Endothelial cell of umbilical vein (primary cell): Measurements from ENCODE around the gene GLYAT. TPM values are rescaled to one million over a fixed set of nuclear protein-coding genes. Genes with fewer than 3 reads are reported as not detected.

Experiments used
- BruUV-seq: library from RNA; stranded (reverse); fragments of 400-500 nt; replicated peaks from 2 replicates; lab custom pipeline; 2021; lab: Mats Ljungman, UMichigan
- CTCF ChIA-PET: fragments of 300-600, 350-600 bp; sonication (Branson Sonifier 250); formaldehyde crosslinking; loops from one replicate; lab custom pipeline; 2021; ENCODE audit warnings: antibody characterized with exemption, inconsistent platforms; lab: Charles Lee
- POLR2A ChIA-PET: fragments of 300-600, 350-600 bp; sonication (Branson Sonifier 250); formaldehyde crosslinking; loops from one replicate; lab custom pipeline; 2021; ENCODE audit warnings: antibody characterized with exemption, inconsistent platforms; lab: Charles Lee
- DNase-seq: peaks from one replicate; pipeline ENCODE4 v3.0.0-alpha.2; 2011; ENCODE audit warnings: low read depth, low spot score
- FAIRE-seq: peaks from 2 replicates; lab custom pipeline; 2011; peaks lifted over from hg19 to GRCh38; lab: Jason Lieb, UNC
- H2AFZ ChIP-seq: 2 replicates; pipeline ENCODE4 v1.6.0; 2012; ENCODE audit warnings: low read depth, low read length, control low read depth, inconsistent platforms
- H3K27ac ChIP-seq: 2 replicates; pipeline ENCODE4 v1.5.1; 2011; ENCODE audit warnings: low read depth, mild to moderate bottlenecking, control low read depth, low read length, moderate library complexity; ENCODE audit not compliant: insufficient read depth
- H3K27me3 ChIP-seq, 2 experiments: 2 replicates each; pipeline versions ENCODE4 v1.6.0 to v1.6.1; 2011; ENCODE audit warnings: low read length in 2 of 2, mixed read lengths in 1 of 2; ENCODE audit not compliant: control insufficient read depth in 2 of 2, insufficient read depth in 2 of 2
- H3K36me3 ChIP-seq, 2 experiments: 2 replicates in 1 of 2; 3 replicates in 1 of 2; pipeline ENCODE4 v1.5.1; 2011; ENCODE audit warnings: low read length in 2 of 2, mild to moderate bottlenecking in 1 of 2, moderate library complexity in 1 of 2; ENCODE audit not compliant: control insufficient read depth in 2 of 2, insufficient read depth in 2 of 2; ENCODE audit errors: extremely low read depth in 1 of 2
- H3K4me1 ChIP-seq: 3 replicates; pipeline ENCODE4 v1.5.1; 2011; ENCODE audit warnings: mild to moderate bottlenecking, low read length; ENCODE audit not compliant: control insufficient read depth, insufficient read depth; ENCODE audit errors: extremely low read depth
- H3K4me2 ChIP-seq: 2 replicates; pipeline ENCODE4 v1.6.1; 2011; ENCODE audit warnings: low read length, control low read depth, mixed read lengths; ENCODE audit not compliant: insufficient read depth
- H3K4me3 ChIP-seq, 3 experiments: fragments of 200-600 bp in 1 of 3; sonication (generic), shearing (Covaris generic) in 1 of 3; replicated peaks in 1 of 3; 2 replicates each; pipeline ENCODE4 v1.5.1; 2011 to 2016; ENCODE audit warnings: control low read depth in 3 of 3, low read length in 3 of 3, mild to moderate bottlenecking in 2 of 3, inconsistent platforms in 1 of 3, low read depth in 1 of 3, moderate library complexity in 1 of 3; ENCODE audit not compliant: insufficient read depth in 1 of 3
- H3K79me2 ChIP-seq: 2 replicates; pipeline ENCODE4 v1.6.0; 2012; ENCODE audit warnings: low read length, inconsistent platforms; ENCODE audit not compliant: control insufficient read depth, insufficient read depth
- H3K9ac ChIP-seq: replicated peaks from 2 replicates; pipeline ENCODE3; 2011; ENCODE audit warnings: low read length, control low read depth; ENCODE audit not compliant: insufficient read depth; ENCODE audit errors: extremely low read depth
- H3K9me1 ChIP-seq: replicated peaks from 3 replicates; pipeline ENCODE4 v1.6.0; 2011; ENCODE audit warnings: mild to moderate bottlenecking, low read length; ENCODE audit not compliant: control insufficient read depth, insufficient read depth; ENCODE audit errors: extremely low read depth
- H3K9me3 ChIP-seq: replicated peaks from 2 replicates; pipeline ENCODE4 v1.5.1; 2012; ENCODE audit warnings: low read length, inconsistent platforms; ENCODE audit not compliant: control insufficient read depth, insufficient read depth
- H4K20me1 ChIP-seq: replicated peaks from 2 replicates; pipeline ENCODE3; 2011; ENCODE audit warnings: mild to moderate bottlenecking, low read length; ENCODE audit not compliant: control insufficient read depth, insufficient read depth; ENCODE audit errors: extremely low read depth
- EZH2 ChIP-seq: IDR thresholded peaks from 2 replicates; pipeline ENCODE4 v1.6.1; 2012; ENCODE audit warnings: borderline replicate concordance, low read depth, mild to moderate bottlenecking, moderate library complexity, low read length, inconsistent platforms; ENCODE audit not compliant: severe bottlenecking
- FOS ChIP-seq: IDR thresholded peaks from 2 replicates; pipeline ENCODE4 v1.6.1; 2011; ENCODE audit warnings: mild to moderate bottlenecking, low read length, moderate library complexity, borderline replicate concordance; ENCODE audit not compliant: insufficient read depth
- GATA2 ChIP-seq: IDR thresholded peaks from 2 replicates; pipeline ENCODE4 v1.7.0; 2011; ENCODE audit warnings: low read depth, mild to moderate bottlenecking, moderate library complexity, mixed read lengths, low read length; ENCODE audit not compliant: insufficient read length, insufficient read depth
- JUN ChIP-seq: IDR thresholded peaks from 2 replicates; pipeline ENCODE4 v1.6.1; 2011; ENCODE audit warnings: borderline replicate concordance, low read depth; ENCODE audit not compliant: insufficient read length, insufficient read depth
- MYC ChIP-seq: IDR thresholded peaks from one replicate; pipeline ENCODE4 v1.6.1; 2011; ENCODE audit warnings: mild to moderate bottlenecking, low read depth, low read length
- POLR2A ChIP-seq: IDR thresholded peaks from 2 replicates; pipeline ENCODE4 v1.6.1; 2012; ENCODE audit warnings: low read depth, mild to moderate bottlenecking, control low read depth, low read length
- POLR2AphosphoS5 ChIP-seq: IDR thresholded peaks from 2 replicates; pipeline ENCODE4 v1.6.1; 2012; ENCODE audit warnings: low read depth, mild to moderate bottlenecking, control low read depth, low read length, moderate library complexity; ENCODE audit not compliant: insufficient read depth
- dilution Hi-C: fragments of 300-500 bp; cut with MboI; formaldehyde crosslinking; loops from one replicate; pipeline ENCODE4 v1.15.0; 2019; ENCODE audit warnings: low sequenced_read_pairs; ENCODE audit not compliant: extremely low pct_ligation_motif_present
- intact Hi-C: fragments of 100-400 bp; cut with micrococcal nuclease; formaldehyde crosslinking; loops from one replicate; pipeline ENCODE4 v1.10.0; 2022
- polyA plus RNA-seq, 4 experiments: library from polyadenylated mRNA; depleted of rRNA in 3 of 4; stranded (reverse) in 3 of 4; unstranded in 1 of 4; fragments of >200 nt; gene quantifications; 2 replicates each; pipeline versions ENCODE4 v1.2.1 to v1.2.3, GENCODE V29; 2011 to 2012; ENCODE audit warnings: missing spikeins in 1 of 4
- total RNA-seq: library from RNA; stranded (reverse); gene quantifications from 2 replicates; pipeline ENCODE4 v1.2.3, GENCODE V29; 2021
- TF ChIP-seq, protein P1 (sequence below), 2 donors: IDR thresholded peaks; 1 replicate in 1 of 2; 2 replicates in 1 of 2; pipeline ENCODE4 v1.5.1; 2011; ENCODE audit warnings: low read length in 2 of 2, mild to moderate bottlenecking in 2 of 2, moderate library complexity in 2 of 2, control low read depth in 1 of 2, inconsistent platforms in 1 of 2, low read depth in 1 of 2; ENCODE audit not compliant: insufficient read depth in 1 of 2; ENCODE audit errors: extremely low read depth in 1 of 2
- TF ChIP-seq, protein P2 (sequence below): IDR thresholded peaks from 2 replicates; pipeline ENCODE4 v1.6.1; 2011; ENCODE audit not compliant: insufficient read depth, insufficient read length

Gene GLYAT
- total and polyA plus RNA-seq, 2 donors (not counting 3 experiments of a cell fraction or from before 2014, with no cell fraction given): not detected

DNA sequence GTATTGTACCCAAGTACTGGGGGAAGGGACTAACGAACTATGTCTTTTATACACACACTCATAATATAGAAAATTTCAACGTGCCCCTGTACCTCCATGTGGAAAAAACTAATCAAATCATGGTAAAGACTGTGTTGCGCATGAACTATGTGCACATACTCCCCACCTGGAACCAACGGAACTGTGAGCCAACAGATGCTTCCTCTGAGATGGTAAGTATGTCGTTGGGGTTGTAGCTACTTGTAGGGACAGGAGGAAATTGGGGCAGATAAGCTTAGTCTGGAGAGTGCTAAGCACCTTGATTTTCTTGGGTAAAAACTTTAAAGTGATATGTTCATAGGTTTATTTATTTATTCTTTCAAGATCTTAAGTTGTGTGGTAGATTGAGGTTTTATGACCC, 40.1 kb downstream of the GLYAT start:
- intact Hi-C loops (no loop called here), dilution Hi-C loops (no loop called here)
- Histone ChIP-seq H3K4me1 (no peaks in the 10 kb centered on the region), H3K27me3 (no peaks in the 10 kb centered on the region), H3K9me1 (no peaks in the 10 kb centered on the region), H3K4me3 (no peak overlapping the region), H3K9ac (no peak overlapping the region), H3K4me2 (no peak overlapping the region), H3K27ac (no peak overlapping the region), H3K9me3 (no peaks in the 10 kb centered on the region), H3K36me3 (no peaks in the 10 kb centered on the region), H3K79me2 (no peaks in the 10 kb centered on the region), H4K20me1 (no peaks in the 10 kb centered on the region), H2AFZ (no peak overlapping the region)
- TF ChIP-seq FOS (no peak), POLR2A (no peak), GATA2 (no peak), MYC (no peak), EZH2 (no peak), POLR2AphosphoS5 (no peak), JUN (no peak)
- TF ChIP-seq, protein P1, sequence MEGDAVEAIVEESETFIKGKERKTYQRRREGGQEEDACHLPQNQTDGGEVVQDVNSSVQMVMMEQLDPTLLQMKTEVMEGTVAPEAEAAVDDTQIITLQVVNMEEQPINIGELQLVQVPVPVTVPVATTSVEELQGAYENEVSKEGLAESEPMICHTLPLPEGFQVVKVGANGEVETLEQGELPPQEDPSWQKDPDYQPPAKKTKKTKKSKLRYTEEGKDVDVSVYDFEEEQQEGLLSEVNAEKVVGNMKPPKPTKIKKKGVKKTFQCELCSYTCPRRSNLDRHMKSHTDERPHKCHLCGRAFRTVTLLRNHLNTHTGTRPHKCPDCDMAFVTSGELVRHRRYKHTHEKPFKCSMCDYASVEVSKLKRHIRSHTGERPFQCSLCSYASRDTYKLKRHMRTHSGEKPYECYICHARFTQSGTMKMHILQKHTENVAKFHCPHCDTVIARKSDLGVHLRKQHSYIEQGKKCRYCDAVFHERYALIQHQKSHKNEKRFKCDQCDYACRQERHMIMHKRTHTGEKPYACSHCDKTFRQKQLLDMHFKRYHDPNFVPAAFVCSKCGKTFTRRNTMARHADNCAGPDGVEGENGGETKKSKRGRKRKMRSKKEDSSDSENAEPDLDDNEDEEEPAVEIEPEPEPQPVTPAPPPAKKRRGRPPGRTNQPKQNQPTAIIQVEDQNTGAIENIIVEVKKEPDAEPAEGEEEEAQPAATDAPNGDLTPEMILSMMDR (IDR thresholded peaks at IDR 0.05; ENCODE audit: extremely low read depth in 1 of 2, insufficient read depth in 1 of 2, low read depth in 1 of 2, low read length in 2 of 2): no peak
- TF ChIP-seq, protein P2, sequence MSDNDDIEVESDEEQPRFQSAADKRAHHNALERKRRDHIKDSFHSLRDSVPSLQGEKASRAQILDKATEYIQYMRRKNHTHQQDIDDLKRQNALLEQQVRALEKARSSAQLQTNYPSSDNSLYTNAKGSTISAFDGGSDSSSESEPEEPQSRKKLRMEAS: no peak
- BruUV-seq: no TSS peak
- DNase-seq (no peak), FAIRE-seq (no peak)
- CTCF ChIA-PET: no interaction called here
- POLR2A ChIA-PET: no interaction called here
